GM18502 (cell line): Measurements from ENCODE around the gene HMGA1.

ENCODE experiments used
- ATAC-seq: cut with Tn5 transposase; IDR thresholded peaks from one replicate; pipeline ENCODE4 v1.9.1; 2021; ENCODE audit warnings: mild to moderate bottlenecking; ENCODE audit not compliant: unreplicated experiment, poor library complexity

HMGA1 gene

GRCh38 chr6:34223381-34223955 is 13.2 kb upstream of the HMGA1 start:
- ATAC-seq, result peak; percentile 32

- ATAC-seq, result peak; percentile 90
Measured at GRCh38 chr6:34223956-34224940, 12.4 kb upstream of the HMGA1 start.

- no peak for ATAC-seq
Measured at GRCh38 chr6:34225551-34225950, 11.1 kb upstream of the HMGA1 start.

- ATAC-seq, result no peak
Measured at GRCh38 chr6:34226066-34226465, 10.6 kb upstream of the HMGA1 start.

GRCh38 chr6:34226731-34227586 is 9.7 kb upstream of the HMGA1 start:
- no peak for ATAC-seq

GRCh38 chr6:34227761-34228421 is 8.8 kb upstream of the HMGA1 start:
- no peak for ATAC-seq

GRCh38 chr6:34229877-34230276 is 6.8 kb upstream of the HMGA1 start:
- ATAC-seq, result no peak

GRCh38 chr6:34230653-34231371 is 5.9 kb upstream of the HMGA1 start:
- no peak for ATAC-seq

GRCh38 chr6:34231566-34232336 is 4.9 kb upstream of the HMGA1 start:
- no peak for ATAC-seq

GRCh38 chr6:34232901-34233300 is 3.8 kb upstream of the HMGA1 start:
- ATAC-seq, result no peak

GRCh38 chr6:34233867-34234266 is 2.8 kb upstream of the HMGA1 start:
- no peak for ATAC-seq

GRCh38 chr6:34234667-34235306 is 1.9 kb upstream of the HMGA1 start:
- ATAC-seq, result no peak

GRCh38 chr6:34235307-34236130 is 1.2 kb upstream of the HMGA1 start:
- ATAC-seq, result no peak

GRCh38 chr6:34236131-34236442 is 586 bp upstream of the HMGA1 start:
- peak; percentile 7 for ATAC-seq

GRCh38 chr6:34237316-34237721 is 646 bp downstream of the HMGA1 start:
- peak; percentile 16 for ATAC-seq

- peak; percentile 1 for ATAC-seq
Measured at GRCh38 chr6:34237722-34238584, 1.3 kb downstream of the HMGA1 start.
